ENCODE measurements around the gene RINL.
A peak's percentile ranks its signal among the peaks of the same experiment; 100 is the strongest.
"Not testable (repeated sequence)": the region's sequence is repeated elsewhere in the genome, so short reads cannot be mapped to it uniquely, and the experiment has no call there.

Gene RINL

GRCh38 chr19:38873400-38873799 is 4.7 kb downstream of the RINL start:
- DNase-seq = not testable (repeated sequence)

- DNase-seq = no peak
These were observed 7.5 kb downstream of the RINL start for GRCh38 chr19:38870612-38871011.

- DNase-seq = peak; percentile 68
These were observed 8.1 kb downstream of the RINL start for GRCh38 chr19:38869836-38870607.

GRCh38 chr19:38869160-38869835 is 8.8 kb downstream of the RINL start:
- no peak for DNase-seq

GRCh38 chr19:38868551-38868950 is 9.5 kb downstream of the RINL start:
- no peak for DNase-seq

GRCh38 chr19:38867171-38867780 is 10.8 kb downstream of the RINL start:
- DNase-seq = no peak

GRCh38 chr19:38862321-38863059 is 15.6 kb downstream of the RINL start:
- DNase-seq = peak; percentile 49

- no peak for DNase-seq
These were observed 16.7 kb downstream of the RINL start for GRCh38 chr19:38861368-38861767.

- not testable (repeated sequence) for DNase-seq
These were observed 18.4 kb downstream of the RINL start for GRCh38 chr19:38859631-38860204.

GRCh38 chr19:38856813-38857212 is 21.3 kb downstream of the RINL start:
- DNase-seq = no peak

GRCh38 chr19:38855751-38856150 is 22.3 kb downstream of the RINL start:
- not testable (repeated sequence) for DNase-seq

- not testable (repeated sequence) for DNase-seq
These were observed 23.1 kb downstream of the RINL start for GRCh38 chr19:38854961-38855360.

- no peak for DNase-seq
These were observed 24.9 kb downstream of the RINL start for GRCh38 chr19:38853214-38853613.

GRCh38 chr19:38852231-38853044 is 25.6 kb downstream of the RINL start:
- DNase-seq = peak; percentile 56

GRCh38 chr19:38851622-38852230 is 26.3 kb downstream of the RINL start:
- DNase-seq = peak; percentile 92

- DNase-seq = no peak
These were observed 27.0 kb downstream of the RINL start for GRCh38 chr19:38850976-38851621.

- no peak for DNase-seq
These were observed 27.6 kb downstream of the RINL start for GRCh38 chr19:38850436-38850975.

GRCh38 chr19:38849860-38850435 is 28.1 kb downstream of the RINL start, which contains the start of gene HNRNPL:
TSS of gene HNRNPL (minus strand) at chr19:38849986. CDS start at chr19:38849966, 20 bp downstream.
- peak; percentile 100 for DNase-seq

- peak; percentile 96 for DNase-seq
These were observed 28.8 kb downstream of the RINL start for GRCh38 chr19:38849147-38849859.
